ENCODE results near the gene STT3B.

The STT3B gene

DNA sequence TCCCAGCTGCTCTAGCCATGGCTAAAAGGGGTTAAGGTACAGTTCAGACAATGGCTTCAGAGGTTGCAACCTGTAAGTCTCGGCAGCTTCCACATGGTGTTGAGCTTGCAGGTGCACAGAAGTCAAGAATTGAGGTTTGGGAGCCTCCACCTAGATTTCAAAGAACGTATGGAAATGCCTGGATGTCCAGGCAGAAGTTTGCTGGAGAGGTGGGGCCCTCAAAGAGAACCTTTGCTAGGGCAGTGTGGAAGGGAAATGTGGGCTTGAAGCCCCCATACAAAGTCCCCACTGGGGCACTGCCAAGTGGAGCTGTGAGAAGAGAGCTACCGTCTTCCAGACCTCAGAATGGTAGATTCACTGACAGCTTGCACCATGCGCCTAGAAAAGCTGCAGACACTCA is 73.7 kb downstream of the STT3B start:
- no peak for DNase-seq (ENCODE audit: low read depth)
- no peak for TF ChIP-seq CTCF (IDR thresholded peaks at IDR 0.05; ENCODE audit: low read depth, low read length, missing control alignments)
- H3K4me3 ChIP-seq (ENCODE audit: low read depth, low read length): no peak overlapping the region

GRCh38 chr3:31610700-31611275 is 78.1 kb downstream of the STT3B start:
- TF ChIP-seq CTCF (IDR thresholded peaks at IDR 0.05; ENCODE audit: low read depth, low read length, missing control alignments): no peak
- H3K4me3 ChIP-seq (ENCODE audit: low read depth, low read length): no peak overlapping the region
- no peak for DNase-seq (ENCODE audit: low read depth)

GRCh38 chr3:31613177-31613576 is 80.5 kb downstream of the STT3B start:
- no peak for DNase-seq (ENCODE audit: low read depth)

GRCh38 chr3:31613654-31614053 is 80.9 kb downstream of the STT3B start:
- no peak for TF ChIP-seq CTCF (IDR thresholded peaks at IDR 0.05; ENCODE audit: low read depth, low read length, missing control alignments)
- H3K4me3 ChIP-seq (ENCODE audit: low read depth, low read length): no peak overlapping the region
- DNase-seq (ENCODE audit: low read depth): no peak

More at GRCh38 chr3:31613177-31613576, 80.5 kb downstream of the STT3B start:
- H3K4me3 ChIP-seq (ENCODE audit: low read depth, low read length): no peak overlapping the region
- no peak for TF ChIP-seq CTCF (IDR thresholded peaks at IDR 0.05; ENCODE audit: low read depth, low read length, missing control alignments)

DNA sequence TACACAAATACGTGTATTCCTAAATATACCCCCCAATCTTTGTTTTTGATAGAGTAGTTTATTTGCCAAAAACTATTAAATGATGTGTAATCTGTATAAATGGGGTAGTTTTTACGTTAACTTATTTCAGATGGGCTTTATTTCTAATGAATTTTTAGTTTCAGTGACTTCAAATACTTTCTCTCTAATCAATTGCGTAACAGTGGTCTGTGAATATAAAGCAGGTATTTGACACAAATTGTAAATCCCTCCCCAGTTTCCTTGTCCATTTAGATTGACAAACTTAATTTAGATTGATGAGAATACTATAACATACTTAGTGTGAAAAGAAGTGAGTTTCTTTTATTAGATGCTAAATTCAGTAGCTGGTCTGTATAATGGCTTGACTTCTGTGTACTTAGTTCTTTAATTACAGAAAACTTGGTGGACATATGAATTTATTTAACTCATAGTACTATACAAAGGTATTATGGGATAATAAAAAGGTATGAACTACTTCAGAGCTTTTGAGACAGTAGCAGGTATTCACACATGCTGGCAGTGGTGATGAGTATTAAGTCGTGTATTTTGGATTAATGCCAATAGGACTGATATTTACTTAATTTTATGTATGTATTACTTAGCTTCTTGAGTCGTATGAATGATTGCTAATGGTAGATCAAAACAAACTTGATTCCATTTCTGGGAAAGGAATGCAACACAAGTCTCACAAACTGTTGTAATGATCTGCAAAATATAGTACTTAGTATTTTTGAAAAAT is 81.6 kb downstream of the STT3B start:
- no peak for DNase-seq (ENCODE audit: low read depth)
- no peak overlapping the region for H3K4me3 ChIP-seq (ENCODE audit: low read depth, low read length)
- no peak for TF ChIP-seq CTCF (IDR thresholded peaks at IDR 0.05; ENCODE audit: low read depth, low read length, missing control alignments)

GRCh38 chr3:31615071-31615875 is 82.5 kb downstream of the STT3B start:
- H3K4me3 ChIP-seq (ENCODE audit: low read depth, low read length): no peak overlapping the region
- DNase-seq (ENCODE audit: low read depth): no peak
- no peak for TF ChIP-seq CTCF (IDR thresholded peaks at IDR 0.05; ENCODE audit: low read depth, low read length, missing control alignments)

Data from GM12864 (cell line).